Thyroid gland (tissue), 4 donors: Measurements from ENCODE around the gene DTX1. TPM values are rescaled to one million over a fixed set of nuclear protein-coding genes. Genes with fewer than 3 reads are reported as not detected.

Source experiments
- DNase-seq, 2 donors: peaks; one replicate each; pipeline ENCODE4 v3.0.0-alpha.2; 2019
- H3K27ac ChIP-seq, 3 donors: fragments of 200-600 bp; sonication (generic); 1 replicate in 2 of 3; 2 replicates in 1 of 3; pipeline ENCODE4 v1.5.1; 2016 to 2019; ENCODE audit warnings: mild to moderate bottlenecking in 1 of 3, moderate library complexity in 1 of 3
- H3K27me3 ChIP-seq: fragments of 200-600 bp; sonication (generic); one replicate; pipeline ENCODE4 v1.5.1; 2019
- H3K36me3 ChIP-seq, 2 donors: fragments of 200-600 bp; sonication (generic); one replicate each; pipeline ENCODE4 v1.5.1; 2016 to 2019
- H3K4me1 ChIP-seq, 2 donors: fragments of 200-600 bp; sonication (generic); one replicate each; pipeline ENCODE4 v1.5.1; 2017 to 2019
- H3K4me3 ChIP-seq, 3 donors: fragments of 200-600 bp; sonication (generic); replicated peaks in 1 of 3; 1 replicate in 2 of 3; 2 replicates in 1 of 3; pipeline ENCODE4 v1.5.1; 2016; ENCODE audit warnings: mild to moderate bottlenecking in 1 of 3
- H3K9me3 ChIP-seq: fragments of 200-600 bp; sonication (generic); one replicate; pipeline ENCODE4 v1.5.1; 2017
- POLR2A ChIP-seq, 2 donors: fragments of 450-650 bp; IDR thresholded peaks; one replicate each; pipeline ENCODE4 v1.6.1; 2017; ENCODE audit warnings: antibody characterized with exemption in 2 of 2, mild to moderate bottlenecking in 2 of 2, moderate library complexity in 1 of 2
- WGBS, 2 donors: methylation state at CpG; one replicate each; pipeline ENCODE4 v1.1.5; 2017; 5-methylcytosine and 5-hydroxymethylcytosine counted together
- intact Hi-C: fragments of 100-400 bp; cut with DNase I; formaldehyde crosslinking; loops from one replicate; pipeline ENCODE4 v1.15.1; 2023
- total RNA-seq, 4 donors: library from RNA; depleted of rRNA; stranded (reverse); fragments of >200 nt; gene quantifications; one replicate each; pipeline ENCODE4 v1.2.3, GENCODE V29; 2016
- TF ChIP-seq, protein P1 (sequence below), 6 experiments: fragments of 200-600 bp in 3 of 6; fragments of 450-650 bp in 3 of 6; sonication (generic) in 3 of 6; IDR thresholded peaks; one replicate each; pipeline ENCODE4 v1.5.1; 2016 to 2019; ENCODE audit warnings: antibody characterized with exemption in 6 of 6, mild to moderate bottlenecking in 2 of 6, inconsistent platforms in 1 of 6, moderate library complexity in 1 of 6

The DTX1 gene
- total RNA-seq, 4 donors from 2014 or later, result 11.5 to 37.1 (median 20.6) TPM

DNA sequence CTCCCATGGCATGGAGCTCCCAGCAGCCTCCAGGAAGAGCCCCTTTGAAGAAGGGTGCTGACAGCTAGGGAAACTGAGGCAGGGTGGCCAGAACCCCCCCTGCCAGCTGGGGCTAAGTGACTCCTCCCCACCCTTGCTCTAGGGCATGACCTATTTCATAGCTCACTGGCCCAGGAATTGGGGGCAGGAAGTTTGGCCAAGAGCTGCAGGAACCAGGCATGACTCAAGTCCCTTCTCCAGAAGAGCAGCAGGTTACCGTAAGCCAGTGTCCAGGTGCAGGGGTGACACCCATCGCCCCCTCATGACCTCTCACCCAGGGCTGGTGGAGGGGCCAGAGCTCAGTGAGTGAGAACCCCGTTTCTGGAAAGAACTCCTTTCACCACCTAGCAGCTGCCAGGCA, 77.1 kb downstream of the DTX1 start:
- Histone ChIP-seq H3K27ac (peak overlapping the region; percentile 70 to 83 (median 80)), H3K36me3 (no peaks in the 10 kb centered on the region), H3K9me3 (no peaks in the 10 kb centered on the region), H3K4me1 (peaks cover 29 to 53% of the 10 kb centered on the region in 2 donors), H3K27me3 (no peaks in the 10 kb centered on the region), H3K4me3 (peak overlapping the region in 1 of 3 donors; percentile 1)
- TF ChIP-seq POLR2A (IDR thresholded peaks at IDR 0.05), result no peak
- TF ChIP-seq, protein P1, sequence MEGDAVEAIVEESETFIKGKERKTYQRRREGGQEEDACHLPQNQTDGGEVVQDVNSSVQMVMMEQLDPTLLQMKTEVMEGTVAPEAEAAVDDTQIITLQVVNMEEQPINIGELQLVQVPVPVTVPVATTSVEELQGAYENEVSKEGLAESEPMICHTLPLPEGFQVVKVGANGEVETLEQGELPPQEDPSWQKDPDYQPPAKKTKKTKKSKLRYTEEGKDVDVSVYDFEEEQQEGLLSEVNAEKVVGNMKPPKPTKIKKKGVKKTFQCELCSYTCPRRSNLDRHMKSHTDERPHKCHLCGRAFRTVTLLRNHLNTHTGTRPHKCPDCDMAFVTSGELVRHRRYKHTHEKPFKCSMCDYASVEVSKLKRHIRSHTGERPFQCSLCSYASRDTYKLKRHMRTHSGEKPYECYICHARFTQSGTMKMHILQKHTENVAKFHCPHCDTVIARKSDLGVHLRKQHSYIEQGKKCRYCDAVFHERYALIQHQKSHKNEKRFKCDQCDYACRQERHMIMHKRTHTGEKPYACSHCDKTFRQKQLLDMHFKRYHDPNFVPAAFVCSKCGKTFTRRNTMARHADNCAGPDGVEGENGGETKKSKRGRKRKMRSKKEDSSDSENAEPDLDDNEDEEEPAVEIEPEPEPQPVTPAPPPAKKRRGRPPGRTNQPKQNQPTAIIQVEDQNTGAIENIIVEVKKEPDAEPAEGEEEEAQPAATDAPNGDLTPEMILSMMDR (IDR thresholded peaks at IDR 0.05), result no peak
- 20 to 25% methylated on average over 1 to 2 of the region's 3 CpGs for WGBS, 2 donors
- DNase-seq, result peak in 1 of 2 donors; percentile 41
- intact Hi-C loops, result no loop called here

DNA sequence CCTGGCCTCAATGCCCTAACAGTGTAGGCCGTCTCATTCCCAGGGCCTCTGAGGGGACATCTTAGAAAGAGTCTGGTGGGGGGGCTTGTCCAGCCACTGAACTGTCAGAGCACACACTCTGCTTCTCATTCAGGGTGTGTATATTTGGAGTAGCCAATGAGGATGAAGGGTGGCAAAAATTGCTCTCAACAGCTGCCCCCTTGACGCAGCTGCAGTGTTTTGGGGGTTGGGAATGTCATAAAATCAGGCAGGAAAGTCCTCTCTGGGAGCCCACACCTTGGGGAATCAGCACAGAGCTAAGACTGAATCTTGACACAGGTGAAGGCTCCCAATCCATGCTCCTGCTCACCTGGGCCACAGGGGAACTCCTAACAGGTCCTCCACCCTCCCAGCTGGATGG, 77.5 kb downstream of the DTX1 start:
- peaks cover 31 to 56% of the 10 kb centered on the region in 2 donors for H3K4me1 ChIP-seq
- TF ChIP-seq, protein P1 (IDR thresholded peaks at IDR 0.05), result no peak
- no peak for TF ChIP-seq POLR2A (IDR thresholded peaks at IDR 0.05)
- intact Hi-C loops, result no loop called here
- H3K4me3 ChIP-seq, result peak overlapping the region in 2 of 3 donors; percentile 40 to 46
- H3K27ac ChIP-seq, result peak overlapping the region; percentile 70 to 83 (median 80)
- H3K27me3 ChIP-seq, result no peaks in the 10 kb centered on the region
- H3K9me3 ChIP-seq, result no peaks in the 10 kb centered on the region
- DNase-seq, result no peak
- H3K36me3 ChIP-seq, result no peaks in the 10 kb centered on the region
- WGBS, 2 donors, result 60 to 68% methylated on average over 2 of the region's 2 CpGs

DNA sequence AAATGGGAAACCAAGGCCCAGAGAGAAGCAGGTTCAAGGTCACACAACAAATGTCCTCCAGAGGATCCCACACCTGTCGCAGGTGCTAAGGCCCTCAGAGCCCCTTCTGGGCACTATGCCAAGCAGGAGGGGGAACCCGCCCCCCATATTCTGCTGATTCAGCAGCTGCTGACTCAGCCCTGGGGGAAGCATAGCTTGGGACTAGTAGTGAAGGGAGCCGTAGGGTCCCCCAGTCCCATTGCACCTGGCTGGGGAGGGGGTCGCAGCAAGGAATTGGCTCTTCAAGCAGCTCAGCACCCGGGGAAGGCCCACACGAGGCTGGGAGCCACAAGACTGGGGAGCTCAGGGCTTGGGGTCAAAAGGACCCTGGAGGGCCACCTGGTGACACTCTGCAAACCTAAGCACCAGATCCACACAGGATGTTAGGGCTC, 78.0 kb downstream of the DTX1 start:
- no peaks in the 10 kb centered on the region for H3K36me3 ChIP-seq
- DNase-seq, result no peak
- H3K27me3 ChIP-seq, result no peaks in the 10 kb centered on the region
- peaks cover 36 to 60% of the 10 kb centered on the region in 2 donors for H3K4me1 ChIP-seq
- H3K27ac ChIP-seq, result peak overlapping the region; percentile 70 to 83 (median 80)
- no peak for TF ChIP-seq POLR2A (IDR thresholded peaks at IDR 0.05)
- TF ChIP-seq, protein P1 (IDR thresholded peaks at IDR 0.05), result no peak
- intact Hi-C loops, result no loop called here
- peak overlapping the region in 2 of 3 donors; percentile 40 to 46 for H3K4me3 ChIP-seq
- no peaks in the 10 kb centered on the region for H3K9me3 ChIP-seq
- 21% methylated on average over 6 of the region's 6 CpGs; no CpG with 5 or more reads in 1 of the 2 donors for WGBS, 2 donors

DNA sequence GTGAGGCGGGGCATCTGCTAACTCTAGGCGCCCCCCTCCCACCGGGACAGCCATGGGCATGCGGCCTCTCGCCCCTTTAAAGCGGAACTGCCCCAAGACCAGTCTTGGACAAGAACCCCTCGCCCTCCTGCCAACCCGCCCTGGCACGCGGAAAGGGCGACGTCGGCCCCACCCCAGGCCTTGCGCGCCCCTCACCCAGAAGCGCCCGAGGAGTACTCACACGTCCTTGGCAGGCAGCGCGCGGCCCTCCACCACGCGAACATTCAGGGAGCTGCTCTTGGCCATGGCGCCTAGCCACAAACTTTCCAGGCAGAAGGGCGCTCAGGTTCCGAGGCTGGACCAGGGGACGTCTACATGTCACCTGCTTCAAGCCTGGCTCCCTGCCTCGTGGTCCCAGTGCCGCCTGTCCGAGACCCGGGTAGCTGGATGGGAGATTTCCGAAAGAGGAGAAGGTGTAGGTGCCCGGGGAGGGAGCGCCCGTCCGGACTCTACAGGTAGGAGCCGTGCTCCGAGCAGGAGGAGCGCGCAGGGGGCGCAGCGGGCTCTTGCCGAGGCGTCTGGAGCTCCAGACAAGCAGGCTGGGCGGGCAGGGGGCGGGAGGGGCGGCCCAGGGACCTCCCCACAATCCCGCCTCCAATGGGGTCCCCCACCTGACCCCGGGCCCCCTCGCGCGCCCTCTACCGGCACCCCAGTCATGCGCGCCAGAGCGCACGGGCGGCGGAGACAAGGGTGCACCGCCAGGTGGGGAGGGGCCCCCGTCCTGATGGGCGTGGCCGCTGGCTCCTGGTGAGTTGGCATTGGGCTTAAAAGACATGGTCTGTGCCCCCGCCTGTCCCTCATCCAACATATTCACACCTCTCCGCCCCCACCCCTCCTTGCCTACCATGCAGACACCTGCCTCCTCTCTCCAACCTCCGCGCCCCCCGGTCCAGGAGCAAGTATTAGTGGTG, 78.9 kb downstream of the DTX1 start, which contains the start of gene RASAL1:
TSS of gene RASAL1 (minus strand) at position 584 of the 950 bp plus-strand sequence. CDS start at position 285, 299 bp downstream.
- DNase-seq, result peak; percentile 94 to 95
- H3K4me1 ChIP-seq, result peaks cover 45 to 65% of the 10 kb centered on the region in 2 donors
- TF ChIP-seq, protein P1 (IDR thresholded peaks at IDR 0.05), result peak; percentile 45 to 75 (median 62)
- TF ChIP-seq POLR2A (IDR thresholded peaks at IDR 0.05), result peak in 1 of 2 donors; percentile 62
- no peaks in the 10 kb centered on the region for H3K9me3 ChIP-seq
- peak within 1 kb of the TSS; percentile 70 to 83 (median 80) for H3K27ac ChIP-seq
- intact Hi-C loops, result no loop called here
- WGBS, 2 donors, result 0 to 2% methylated on average over 8 to 26 of the region's 68 CpGs
- H3K36me3 ChIP-seq, result no peaks in the 10 kb centered on the region
- H3K27me3 ChIP-seq, result no peaks in the 10 kb centered on the region
- H3K4me3 ChIP-seq, result peak within 1 kb of the TSS; percentile 15 to 46 (median 40)
